Mucosa of descending colon (tissue), 3 donors: ENCODE results near the gene IPO13. TPM values are rescaled to one million over a fixed set of nuclear protein-coding genes. Genes with fewer than 3 reads are reported as not detected.

Experiments used
- ATAC-seq: fragments of 200-7000 bp; cut with Tn5 transposase; one replicate; pipeline ENCODE4 v1.9.1; 2020; ENCODE audit warnings: mild to moderate bottlenecking, moderate library complexity
- DNase-seq, 3 donors: peaks; one replicate each; pipeline ENCODE4 v3.0.0-alpha.2; 2020
- H3K36me3 ChIP-seq: fragments of 200-600 bp; one replicate; pipeline ENCODE4 v1.8.0; 2021; ENCODE audit warnings: low read depth, mild to moderate bottlenecking
- H3K4me1 ChIP-seq: fragments of 200-600 bp; one replicate; pipeline ENCODE4 v1.8.0; 2021; ENCODE audit warnings: low read depth, mild to moderate bottlenecking
- H3K4me3 ChIP-seq: fragments of 200-600 bp; one replicate; pipeline ENCODE4 v1.8.0; 2021; ENCODE audit warnings: mild to moderate bottlenecking
- H3K9me3 ChIP-seq: fragments of 200-600 bp; one replicate; pipeline ENCODE4 v1.8.0; 2021; ENCODE audit warnings: mild to moderate bottlenecking
- CTCF ChIP-seq: fragments of 200-600 bp; IDR thresholded peaks from one replicate; pipeline ENCODE4 v1.8.0; 2022; ENCODE audit warnings: antibody characterized with exemption, mild to moderate bottlenecking
- intact Hi-C, 2 donors: fragments of 100-400 bp; cut with DNase I in 1 of 2; cut with micrococcal nuclease in 1 of 2; formaldehyde crosslinking; loops; one replicate each; pipeline versions ENCODE4 v1.11.0 to v1.11.1; 2022; cut with DNase I, micrococcal nuclease
- total RNA-seq, 3 donors: library from RNA; stranded (reverse); fragmentation: NEBNext Ultra II Directional in 2 of 3; extraction: Animal tissue kit (Norgen Biotek cat#: 25700) in 2 of 3; gene quantifications; one replicate each; pipeline versions ENCODE4 v1.2.1 to v1.2.4, GENCODE V29; 2021 to 2023
- donor health status: DM: no; HTN: no; CAD: no; lungs with moderate emphysema.
- donor health status: DM: no; HTN: no; CAD: no.
- donor health status: DM: no; HTN: yes; CAD: no.

Gene IPO13
- total RNA-seq, 3 donors from 2014 or later, result 21.5 to 32.6 (median 22.3) TPM

- ATAC-seq (no peak), DNase-seq (no peak)
- H3K9me3 ChIP-seq, result no peaks in the 10 kb centered on the region
- no peak overlapping the region for H3K4me3 ChIP-seq
- intact Hi-C loops, result no loop called here
- TF ChIP-seq CTCF, result no peak
- H3K36me3 ChIP-seq, result no peaks in the 10 kb centered on the region
- H3K4me1 ChIP-seq, result peaks cover 56% of the 10 kb centered on the region
Observed at GRCh38 chr1:43977376-43978263, 30.9 kb downstream of the IPO13 start.

GRCh38 chr1:43978264-43978550 is 31.5 kb downstream of the IPO13 start:
- H3K4me3 ChIP-seq, result no peak overlapping the region
- intact Hi-C loops, result no loop called here
- H3K9me3 ChIP-seq, result no peaks in the 10 kb centered on the region
- DNase-seq (no peak), ATAC-seq (no peak)
- peaks cover 56% of the 10 kb centered on the region for H3K4me1 ChIP-seq
- TF ChIP-seq CTCF, result no peak
- no peaks in the 10 kb centered on the region for H3K36me3 ChIP-seq

GRCh38 chr1:43978551-43979260 is 32.0 kb downstream of the IPO13 start, which contains the start of gene B4GALT2:
B4GALT2 (plus strand) TSS chr1:43979210; CDS start chr1:43981161, 1,951 bp downstream.
- TF ChIP-seq CTCF, result no peak
- Histone ChIP-seq H3K9me3 (no peaks in the 10 kb centered on the region), H3K36me3 (no peaks in the 10 kb centered on the region), H3K4me1 (peaks cover 53% of the 10 kb centered on the region), H3K4me3 (peak within 1 kb of the TSS; percentile 28)
- ATAC-seq (peak; percentile 14), DNase-seq (peak in 2 of 3 donors; percentile 64 to 78)
- intact Hi-C loops, result no loop called here

- intact Hi-C loops, result no loop called here
- no peaks in the 10 kb centered on the region for H3K36me3 ChIP-seq
- peak overlapping the region; percentile 28 for H3K4me3 ChIP-seq
- DNase-seq, result peak in 1 of 3 donors; percentile 55
- no peaks in the 10 kb centered on the region for H3K9me3 ChIP-seq
- no peak for ATAC-seq
- peaks cover 48% of the 10 kb centered on the region for H3K4me1 ChIP-seq
- no peak for TF ChIP-seq CTCF
Observed at GRCh38 chr1:43979261-43979527, 32.4 kb downstream of the IPO13 start.

GRCh38 chr1:43979528-43980254 is 32.9 kb downstream of the IPO13 start:
- no peak for TF ChIP-seq CTCF
- ATAC-seq (peak; percentile 28), DNase-seq (peak; percentile 68 to 83 (median 83))
- intact Hi-C loops, result no loop called here
- peaks cover 43% of the 10 kb centered on the region for H3K4me1 ChIP-seq
- H3K4me3 ChIP-seq, result peak overlapping the region; percentile 28
- H3K36me3 ChIP-seq, result no peaks in the 10 kb centered on the region
- H3K9me3 ChIP-seq, result no peaks in the 10 kb centered on the region
